GM19452 (cell line): Measurements from ENCODE around the gene DIPK1C.

ENCODE experiments used
- ATAC-seq: cut with Tn5 transposase; IDR thresholded peaks from one replicate; pipeline ENCODE4 v1.9.1; 2021; ENCODE audit not compliant: unreplicated experiment

The DIPK1C gene

GRCh38 chr18:74486119-74486849 is 29.2 kb upstream of the DIPK1C start:
- ATAC-seq = no peak

GRCh38 chr18:74482697-74483096 is 25.6 kb upstream of the DIPK1C start:
- no peak for ATAC-seq

- ATAC-seq = no peak
These were observed 23.1 kb upstream of the DIPK1C start for GRCh38 chr18:74480149-74480651.

GRCh38 chr18:74479486-74480148 is 22.5 kb upstream of the DIPK1C start:
- ATAC-seq = no peak

GRCh38 chr18:74478880-74479279 is 21.8 kb upstream of the DIPK1C start:
- ATAC-seq = no peak

- no peak for ATAC-seq
These were observed 21.2 kb upstream of the DIPK1C start for GRCh38 chr18:74478316-74478715.

- ATAC-seq = no peak
These were observed 20.7 kb upstream of the DIPK1C start for GRCh38 chr18:74477771-74478170.

GRCh38 chr18:74476140-74476539 is 19.0 kb upstream of the DIPK1C start:
- ATAC-seq = no peak

GRCh38 chr18:74473976-74474640 is 17.0 kb upstream of the DIPK1C start:
- no peak for ATAC-seq

GRCh38 chr18:74472312-74472711 is 15.2 kb upstream of the DIPK1C start:
- no peak for ATAC-seq

GRCh38 chr18:74468547-74469061 is 11.5 kb upstream of the DIPK1C start:
- no peak for ATAC-seq

- no peak for ATAC-seq
These were observed 8.7 kb upstream of the DIPK1C start for GRCh38 chr18:74465775-74466174.

- no peak for ATAC-seq
These were observed 6.9 kb upstream of the DIPK1C start for GRCh38 chr18:74463983-74464382.

GRCh38 chr18:74463254-74463653 is 6.1 kb upstream of the DIPK1C start:
- no peak for ATAC-seq

- ATAC-seq = no peak
These were observed 3.7 kb upstream of the DIPK1C start for GRCh38 chr18:74460825-74461224.

- no peak for ATAC-seq
These were observed 2.8 kb upstream of the DIPK1C start for GRCh38 chr18:74459889-74460288.

- ATAC-seq = no peak
These were observed 765 bp upstream of the DIPK1C start for GRCh38 chr18:74457725-74458421.

GRCh38 chr18:74456349-74457042 is 612 bp downstream of the DIPK1C start:
- no peak for ATAC-seq

- no peak for ATAC-seq
These were observed 1.1 kb downstream of the DIPK1C start for GRCh38 chr18:74456017-74456348.

GRCh38 chr18:74455386-74455785 is 1.7 kb downstream of the DIPK1C start:
- ATAC-seq = no peak
